Activated CD4-positive, alpha-beta T cell treated with anti-CD3 and anti-CD28 coated beads, Interleukin-2, amount 10 ng/mL, durations not matched to agents 7 days and 5 days (primary cell): ENCODE data around the gene LSM7. TPM values are rescaled to one million over a fixed set of nuclear protein-coding genes. Genes with fewer than 3 reads are reported as not detected.

Experiments used
- total RNA-seq, 2 experiments: library from RNA; stranded (reverse); gene quantifications; one replicate each; pipeline ENCODE4 v1.2.3, GENCODE V29; 2021

The LSM7 gene
- total RNA-seq, 2 experiments from 2014 or later = 105 to 114 TPM

Other genes starting within 250 kb of the LSM7 start
- 100 to 1,000 TPM; 217 to 239 TPM for gene MOB3A, start 232.3 kb downstream of the LSM7 start, total RNA-seq
- 1 to 10 TPM; 7.5 to 9.9 TPM for gene IZUMO4, start 231.7 kb downstream of the LSM7 start, total RNA-seq
- 10 to 100 TPM; 95.7 to 95.8 TPM for gene AP3D1, start 177.0 kb downstream of the LSM7 start, total RNA-seq
- gene DOT1L, start 164.7 kb downstream of the LSM7 start, total RNA-seq = 10 to 100 TPM; 62.3 to 66.2 TPM
- 10 to 100 TPM; 56.2 to 71.9 TPM for gene PLEKHJ1, start 92.3 kb downstream of the LSM7 start, total RNA-seq
- gene SF3A2, start 91.8 kb downstream of the LSM7 start, total RNA-seq = 100 to 1,000 TPM; 142 to 151 TPM
- 1 to 10 TPM; 5.2 to 9.2 TPM for gene AMH, start 79.3 kb downstream of the LSM7 start, total RNA-seq
- gene JSRP1, start 72.2 kb downstream of the LSM7 start, total RNA-seq = under 1 TPM in 1 of 2 experiments, not detected in 1; 0.27 TPM
- gene PEAK3, start 46.4 kb downstream of the LSM7 start, total RNA-seq = under 1 TPM; 0.17 to 0.25 TPM
- gene LINGO3, start 20.4 kb downstream of the LSM7 start, total RNA-seq = under 1 TPM; 0.35 to 0.44 TPM
- 10 to 100 TPM; 69.9 to 96.6 TPM for gene SPPL2B, start 98 bp upstream of the LSM7 start, total RNA-seq
- gene TMPRSS9, start 31.7 kb upstream of the LSM7 start, total RNA-seq = not detected
- 10 to 100 TPM; 49.0 to 66.4 TPM for gene TIMM13, start 99.0 kb upstream of the LSM7 start, total RNA-seq
- gene LMNB2, start 128.4 kb upstream of the LSM7 start, total RNA-seq = 100 to 1,000 TPM; 101 to 113 TPM
- 10 to 100 TPM; 31.2 to 39.2 TPM for gene GADD45B, start 147.5 kb upstream of the LSM7 start, total RNA-seq